SK-N-SH treated with all-trans-retinoic acid at 6 μM for 48 hours (cell line): ENCODE measurements around the gene PDE1C.

Experiments
- ATAC-seq: fragments of 200-7000 bp; cut with Tn5 transposase; 3 replicates; pipeline ENCODE4 v1.9.1; 2020; ENCODE audit warnings: mild to moderate bottlenecking, moderate library complexity
- ARNTL ChIP-seq: fragments of 450-650 bp; formaldehyde crosslinking; IDR thresholded peaks from 2 replicates; pipeline ENCODE4 v1.5.0; 2020; ENCODE audit warnings: low read depth, mild to moderate bottlenecking, moderate library complexity, borderline replicate concordance
- BACH2 ChIP-seq: fragments of 250-450 bp; sonication (Bioruptor Pico); IDR thresholded peaks from 2 replicates; pipeline ENCODE4 v1.9.0; 2021; ENCODE audit warnings: mild to moderate bottlenecking, borderline replicate concordance
- CREB5 ChIP-seq: fragments of 250-450 bp; sonication (Bioruptor Pico); IDR thresholded peaks from 2 replicates; pipeline ENCODE4 v1.5.1; 2020; ENCODE audit warnings: low read depth, mild to moderate bottlenecking, moderate library complexity
- CSDC2 ChIP-seq: fragments of 250-450 bp; sonication (Bioruptor Pico); IDR thresholded peaks from 2 replicates; pipeline ENCODE4 v1.5.0; 2020; ENCODE audit warnings: mild to moderate bottlenecking, moderate library complexity
- CSRNP3 ChIP-seq: fragments of 250-450 bp; sonication (Bioruptor Pico); IDR thresholded peaks from 2 replicates; pipeline ENCODE4 v1.5.1; 2021; ENCODE audit warnings: mild to moderate bottlenecking, moderate library complexity
- ESRRG ChIP-seq: fragments of 250-450 bp; sonication (Bioruptor Pico); IDR thresholded peaks from 2 replicates; pipeline ENCODE4 v1.6.1; 2021; ENCODE audit warnings: mild to moderate bottlenecking
- GLIS3 ChIP-seq: fragments of 250-450 bp; sonication (Bioruptor Pico); IDR thresholded peaks from 2 replicates; pipeline ENCODE4 v1.5.0; 2020; ENCODE audit warnings: mild to moderate bottlenecking, moderate library complexity
- ISL1 ChIP-seq: fragments of 250-450 bp; sonication (Bioruptor Pico); IDR thresholded peaks from 2 replicates; pipeline ENCODE4 v2.1.2; 2022; ENCODE audit warnings: mild to moderate bottlenecking, moderate library complexity
- OSR1 ChIP-seq: fragments of 250-450 bp; sonication (Bioruptor Pico); IDR thresholded peaks from 2 replicates; pipeline ENCODE4 v1.8.0; 2022; ENCODE audit warnings: moderate library complexity, mild to moderate bottlenecking, inconsistent platforms
- PATZ1 ChIP-seq: fragments of 250-450 bp; sonication (Bioruptor Pico); IDR thresholded peaks from 2 replicates; pipeline ENCODE4 v1.8.0; 2020; ENCODE audit warnings: mild to moderate bottlenecking, moderate library complexity, borderline replicate concordance
- PPARA ChIP-seq: fragments of 250-450 bp; sonication (Bioruptor Pico); IDR thresholded peaks from 2 replicates; pipeline ENCODE4 v1.5.0; 2020; ENCODE audit warnings: mild to moderate bottlenecking, borderline replicate concordance
- RARB ChIP-seq: fragments of 250-450 bp; sonication (Bioruptor Pico); IDR thresholded peaks from 2 replicates; pipeline ENCODE4 v1.8.0; 2021; ENCODE audit warnings: mild to moderate bottlenecking, moderate library complexity
- SNAI2 ChIP-seq: fragments of 250-450 bp; sonication (Bioruptor Pico); IDR thresholded peaks from 2 replicates; pipeline ENCODE4 v1.5.0; 2020; ENCODE audit warnings: mild to moderate bottlenecking, moderate library complexity
- TCF4 ChIP-seq: fragments of 250-450 bp; sonication (Bioruptor Pico); IDR thresholded peaks from 2 replicates; pipeline ENCODE4 v1.8.0; 2021; ENCODE audit warnings: mild to moderate bottlenecking, moderate library complexity, borderline replicate concordance
- TOX ChIP-seq: fragments of 250-450 bp; sonication (Bioruptor Pico); IDR thresholded peaks from 2 replicates; pipeline ENCODE4 v1.8.0; 2021; ENCODE audit warnings: mild to moderate bottlenecking, moderate library complexity, borderline replicate concordance
- TSHZ2 ChIP-seq: fragments of 250-450 bp; sonication (Bioruptor Pico); IDR thresholded peaks from 2 replicates; pipeline ENCODE4 v1.5.0; 2020; ENCODE audit warnings: mild to moderate bottlenecking, moderate library complexity
- ZFP3 ChIP-seq: fragments of 250-450 bp; sonication (Bioruptor Pico); IDR thresholded peaks from 2 replicates; pipeline ENCODE4 v1.5.0; 2020; ENCODE audit warnings: mild to moderate bottlenecking, moderate library complexity
- ZFP30 ChIP-seq: fragments of 450-650 bp; formaldehyde crosslinking; IDR thresholded peaks from 2 replicates; pipeline ENCODE4 v1.5.0; 2022; ENCODE audit warnings: mild to moderate bottlenecking, moderate library complexity
- ZNF565 ChIP-seq: fragments of 450-650 bp; formaldehyde crosslinking; conservative IDR thresholded peaks from 2 replicates; pipeline ENCODE4 v1.5.0; 2020; ENCODE audit warnings: low read depth, mild to moderate bottlenecking, moderate library complexity
- ZNF70 ChIP-seq: fragments of 450-650 bp; formaldehyde crosslinking; IDR thresholded peaks from 2 replicates; pipeline ENCODE4 v1.5.0; 2020; ENCODE audit warnings: mild to moderate bottlenecking, moderate library complexity
- ZNF8 ChIP-seq: fragments of 450-650 bp; formaldehyde crosslinking; IDR thresholded peaks from 2 replicates; pipeline ENCODE4 v1.5.0; 2020; ENCODE audit warnings: mild to moderate bottlenecking, moderate library complexity

PDE1C gene

GRCh38 chr7:31878875-31879274 lies 191.3 kb downstream of the PDE1C start (continued):
- no peak for TF ChIP-seq ZFP3 (CRISPR knock-in tag)

GRCh38 chr7:31875424-31875823 lies 194.8 kb downstream of the PDE1C start:
- TF ChIP-seq BACH2 (CRISPR knock-in tag), result no peak
- no peak for TF ChIP-seq TOX (CRISPR knock-in tag)
- TF ChIP-seq SNAI2 (CRISPR knock-in tag), result no peak
- TF ChIP-seq ZFP3 (CRISPR knock-in tag), result no peak
- no peak for TF ChIP-seq ISL1
- no peak for TF ChIP-seq ZNF70
- TF ChIP-seq GLIS3, result no peak
- TF ChIP-seq ESRRG (CRISPR knock-in tag), result no peak
- no peak for TF ChIP-seq ZNF8
- TF ChIP-seq TCF4, result no peak
- no peak for TF ChIP-seq PPARA
- no peak for TF ChIP-seq RARB (CRISPR knock-in tag)
- no peak for ATAC-seq

- no peak for TF ChIP-seq ESRRG (CRISPR knock-in tag)
- TF ChIP-seq PPARA, result no peak
- TF ChIP-seq CSRNP3 (CRISPR knock-in tag), result no peak
- TF ChIP-seq ZNF70, result no peak
- no peak for TF ChIP-seq BACH2 (CRISPR knock-in tag)
- TF ChIP-seq OSR1 (CRISPR knock-in tag), result no peak
- no peak for TF ChIP-seq CREB5 (CRISPR knock-in tag)
- TF ChIP-seq SNAI2 (CRISPR knock-in tag), result no peak
- TF ChIP-seq RARB (CRISPR knock-in tag), result no peak
- TF ChIP-seq ZFP3 (CRISPR knock-in tag), result no peak
- no peak for TF ChIP-seq PATZ1 (CRISPR knock-in tag)
- TF ChIP-seq CSDC2 (CRISPR knock-in tag), result no peak
Observed at GRCh38 chr7:31874631-31875386, 195.4 kb downstream of the PDE1C start.

GRCh38 chr7:31873816-31874597 lies 196.2 kb downstream of the PDE1C start:
- no peak for ATAC-seq
- TF ChIP-seq CSDC2 (CRISPR knock-in tag) (no peak), ZNF70 (no peak), OSR1 (CRISPR knock-in tag) (no peak), TSHZ2 (no peak), BACH2 (CRISPR knock-in tag) (no peak), PATZ1 (CRISPR knock-in tag) (no peak), TOX (CRISPR knock-in tag) (no peak), ZNF565 (CRISPR knock-in tag) (no peak), ARNTL (CRISPR knock-in tag) (no peak), ZFP30 (CRISPR knock-in tag) (no peak), ZNF8 (no peak), ISL1 (no peak), ZFP3 (CRISPR knock-in tag) (no peak), RARB (CRISPR knock-in tag) (no peak), ESRRG (CRISPR knock-in tag) (no peak)

More at GRCh38 chr7:31874631-31875386, 195.4 kb downstream of the PDE1C start:
- no peak for ATAC-seq
